Endothelial cell of umbilical vein (primary cell): ENCODE results near the gene GMPR2. TPM values are rescaled to one million over a fixed set of nuclear protein-coding genes. Genes with fewer than 3 reads are reported as not detected.

Experiments used
- BruUV-seq: library from RNA; stranded (reverse); fragments of 400-500 nt; replicated peaks from 2 replicates; lab custom pipeline; 2021; lab: Mats Ljungman, UMichigan
- CTCF ChIA-PET: fragments of 300-600, 350-600 bp; sonication (Branson Sonifier 250); formaldehyde crosslinking; loops from one replicate; lab custom pipeline; 2021; ENCODE audit warnings: antibody characterized with exemption, inconsistent platforms; lab: Charles Lee
- POLR2A ChIA-PET: fragments of 300-600, 350-600 bp; sonication (Branson Sonifier 250); formaldehyde crosslinking; loops from one replicate; lab custom pipeline; 2021; ENCODE audit warnings: antibody characterized with exemption, inconsistent platforms; lab: Charles Lee
- DNase-seq: peaks from one replicate; pipeline ENCODE4 v3.0.0-alpha.2; 2011; ENCODE audit warnings: low read depth, low spot score
- FAIRE-seq: peaks from 2 replicates; lab custom pipeline; 2011; peaks lifted over from hg19 to GRCh38; lab: Jason Lieb, UNC
- H2AFZ ChIP-seq: 2 replicates; pipeline ENCODE4 v1.6.0; 2012; ENCODE audit warnings: low read depth, low read length, control low read depth, inconsistent platforms
- H3K27ac ChIP-seq: 2 replicates; pipeline ENCODE4 v1.5.1; 2011; ENCODE audit warnings: low read depth, mild to moderate bottlenecking, control low read depth, low read length, moderate library complexity; ENCODE audit not compliant: insufficient read depth
- H3K27me3 ChIP-seq, 2 experiments: 2 replicates each; pipeline versions ENCODE4 v1.6.0 to v1.6.1; 2011; ENCODE audit warnings: low read length in 2 of 2, mixed read lengths in 1 of 2; ENCODE audit not compliant: control insufficient read depth in 2 of 2, insufficient read depth in 2 of 2
- H3K36me3 ChIP-seq, 2 experiments: 2 replicates in 1 of 2; 3 replicates in 1 of 2; pipeline ENCODE4 v1.5.1; 2011; ENCODE audit warnings: low read length in 2 of 2, mild to moderate bottlenecking in 1 of 2, moderate library complexity in 1 of 2; ENCODE audit not compliant: control insufficient read depth in 2 of 2, insufficient read depth in 2 of 2; ENCODE audit errors: extremely low read depth in 1 of 2
- H3K4me1 ChIP-seq: 3 replicates; pipeline ENCODE4 v1.5.1; 2011; ENCODE audit warnings: mild to moderate bottlenecking, low read length; ENCODE audit not compliant: control insufficient read depth, insufficient read depth; ENCODE audit errors: extremely low read depth
- H3K4me2 ChIP-seq: 2 replicates; pipeline ENCODE4 v1.6.1; 2011; ENCODE audit warnings: low read length, control low read depth, mixed read lengths; ENCODE audit not compliant: insufficient read depth
- H3K4me3 ChIP-seq, 3 experiments: fragments of 200-600 bp in 1 of 3; sonication (generic), shearing (Covaris generic) in 1 of 3; replicated peaks in 1 of 3; 2 replicates each; pipeline ENCODE4 v1.5.1; 2011 to 2016; ENCODE audit warnings: control low read depth in 3 of 3, low read length in 3 of 3, mild to moderate bottlenecking in 2 of 3, inconsistent platforms in 1 of 3, low read depth in 1 of 3, moderate library complexity in 1 of 3; ENCODE audit not compliant: insufficient read depth in 1 of 3
- H3K79me2 ChIP-seq: 2 replicates; pipeline ENCODE4 v1.6.0; 2012; ENCODE audit warnings: low read length, inconsistent platforms; ENCODE audit not compliant: control insufficient read depth, insufficient read depth
- H3K9ac ChIP-seq: replicated peaks from 2 replicates; pipeline ENCODE3; 2011; ENCODE audit warnings: low read length, control low read depth; ENCODE audit not compliant: insufficient read depth; ENCODE audit errors: extremely low read depth
- H3K9me1 ChIP-seq: replicated peaks from 3 replicates; pipeline ENCODE4 v1.6.0; 2011; ENCODE audit warnings: mild to moderate bottlenecking, low read length; ENCODE audit not compliant: control insufficient read depth, insufficient read depth; ENCODE audit errors: extremely low read depth
- H3K9me3 ChIP-seq: replicated peaks from 2 replicates; pipeline ENCODE4 v1.5.1; 2012; ENCODE audit warnings: low read length, inconsistent platforms; ENCODE audit not compliant: control insufficient read depth, insufficient read depth
- H4K20me1 ChIP-seq: replicated peaks from 2 replicates; pipeline ENCODE3; 2011; ENCODE audit warnings: mild to moderate bottlenecking, low read length; ENCODE audit not compliant: control insufficient read depth, insufficient read depth; ENCODE audit errors: extremely low read depth
- CTCF ChIP-seq, 2 donors: IDR thresholded peaks; 1 replicate in 1 of 2; 2 replicates in 1 of 2; pipeline ENCODE4 v1.5.1; 2011; ENCODE audit warnings: low read length in 2 of 2, mild to moderate bottlenecking in 2 of 2, moderate library complexity in 2 of 2, control low read depth in 1 of 2, inconsistent platforms in 1 of 2, low read depth in 1 of 2; ENCODE audit not compliant: insufficient read depth in 1 of 2; ENCODE audit errors: extremely low read depth in 1 of 2
- EZH2 ChIP-seq: IDR thresholded peaks from 2 replicates; pipeline ENCODE4 v1.6.1; 2012; ENCODE audit warnings: borderline replicate concordance, low read depth, mild to moderate bottlenecking, moderate library complexity, low read length, inconsistent platforms; ENCODE audit not compliant: severe bottlenecking
- FOS ChIP-seq: IDR thresholded peaks from 2 replicates; pipeline ENCODE4 v1.6.1; 2011; ENCODE audit warnings: mild to moderate bottlenecking, low read length, moderate library complexity, borderline replicate concordance; ENCODE audit not compliant: insufficient read depth
- GATA2 ChIP-seq: IDR thresholded peaks from 2 replicates; pipeline ENCODE4 v1.7.0; 2011; ENCODE audit warnings: low read depth, mild to moderate bottlenecking, moderate library complexity, mixed read lengths, low read length; ENCODE audit not compliant: insufficient read length, insufficient read depth
- JUN ChIP-seq: IDR thresholded peaks from 2 replicates; pipeline ENCODE4 v1.6.1; 2011; ENCODE audit warnings: borderline replicate concordance, low read depth; ENCODE audit not compliant: insufficient read length, insufficient read depth
- MAX ChIP-seq: IDR thresholded peaks from 2 replicates; pipeline ENCODE4 v1.6.1; 2011; ENCODE audit not compliant: insufficient read depth, insufficient read length
- MYC ChIP-seq: IDR thresholded peaks from one replicate; pipeline ENCODE4 v1.6.1; 2011; ENCODE audit warnings: mild to moderate bottlenecking, low read depth, low read length
- POLR2A ChIP-seq: IDR thresholded peaks from 2 replicates; pipeline ENCODE4 v1.6.1; 2012; ENCODE audit warnings: low read depth, mild to moderate bottlenecking, control low read depth, low read length
- POLR2AphosphoS5 ChIP-seq: IDR thresholded peaks from 2 replicates; pipeline ENCODE4 v1.6.1; 2012; ENCODE audit warnings: low read depth, mild to moderate bottlenecking, control low read depth, low read length, moderate library complexity; ENCODE audit not compliant: insufficient read depth
- dilution Hi-C: fragments of 300-500 bp; cut with MboI; formaldehyde crosslinking; loops from one replicate; pipeline ENCODE4 v1.15.0; 2019; ENCODE audit warnings: low sequenced_read_pairs; ENCODE audit not compliant: extremely low pct_ligation_motif_present
- intact Hi-C: fragments of 100-400 bp; cut with micrococcal nuclease; formaldehyde crosslinking; loops from one replicate; pipeline ENCODE4 v1.10.0; 2022
- polyA plus RNA-seq, 4 experiments: library from polyadenylated mRNA; depleted of rRNA in 3 of 4; stranded (reverse) in 3 of 4; unstranded in 1 of 4; fragments of >200 nt; gene quantifications; 2 replicates each; pipeline versions ENCODE4 v1.2.1 to v1.2.3, GENCODE V29; 2011 to 2012; ENCODE audit warnings: missing spikeins in 1 of 4
- total RNA-seq: library from RNA; stranded (reverse); gene quantifications from 2 replicates; pipeline ENCODE4 v1.2.3, GENCODE V29; 2021

The GMPR2 gene
- total and polyA plus RNA-seq, 2 donors (not counting 3 experiments of a cell fraction or from before 2014, with no cell fraction given) = 58.1 to 61.8 TPM

GRCh38 chr14:24273422-24273998, 40.8 kb downstream of the GMPR2 start:
- Histone ChIP-seq H3K36me3 (peaks cover 2 to 7% of the 10 kb centered on the region in 2 experiments), H3K9me1 (no peaks in the 10 kb centered on the region), H3K4me3 (no peak overlapping the region), H3K4me1 (peaks cover 9% of the 10 kb centered on the region), H2AFZ (no peak overlapping the region), H3K79me2 (no peaks in the 10 kb centered on the region), H3K27ac (no peak overlapping the region), H3K27me3 (no peaks in the 10 kb centered on the region), H4K20me1 (no peaks in the 10 kb centered on the region), H3K4me2 (no peak overlapping the region), H3K9me3 (no peaks in the 10 kb centered on the region), H3K9ac (no peak overlapping the region)
- dilution Hi-C loops = no loop called here
- BruUV-seq = no TSS peak
- DNase-seq = no peak
- TF ChIP-seq POLR2AphosphoS5 (no peak), POLR2A (no peak), CTCF (IDR thresholded peaks at IDR 0.05; ENCODE audit: extremely low read depth in 1 of 2, insufficient read depth in 1 of 2, low read depth in 1 of 2, low read length in 2 of 2) (no peak), MAX (no peak), EZH2 (no peak), GATA2 (no peak), FOS (no peak), MYC (no peak), JUN (no peak)
- no peak for FAIRE-seq
- ChIA-PET CTCF (interaction anchor here (1.1 to 3.6 kb wide), 2 partner anchors 10 to 24 kb away, joined by 5 to 21 read pairs; no protein-coding TSS in a partner anchor), POLR2A (no interaction called here)
- intact Hi-C loops = no loop called here
